DND-41 (cell line): ENCODE data around the gene RSBN1.

Experiments used
- EZH2 ChIP-seq: IDR thresholded peaks from 3 replicates; pipeline ENCODE4 v1.6.1; 2012; ENCODE audit warnings: borderline replicate concordance, low read depth, mild to moderate bottlenecking, moderate library complexity, low read length, inconsistent platforms; ENCODE audit not compliant: severe bottlenecking
- TF ChIP-seq, protein P1 (sequence below): IDR thresholded peaks from 2 replicates; pipeline ENCODE4 v1.5.1; 2012; ENCODE audit warnings: borderline replicate concordance, low read length, moderate library complexity, mild to moderate bottlenecking; ENCODE audit not compliant: poor library complexity, severe bottlenecking; ENCODE audit errors: extremely low read depth

DNA sequence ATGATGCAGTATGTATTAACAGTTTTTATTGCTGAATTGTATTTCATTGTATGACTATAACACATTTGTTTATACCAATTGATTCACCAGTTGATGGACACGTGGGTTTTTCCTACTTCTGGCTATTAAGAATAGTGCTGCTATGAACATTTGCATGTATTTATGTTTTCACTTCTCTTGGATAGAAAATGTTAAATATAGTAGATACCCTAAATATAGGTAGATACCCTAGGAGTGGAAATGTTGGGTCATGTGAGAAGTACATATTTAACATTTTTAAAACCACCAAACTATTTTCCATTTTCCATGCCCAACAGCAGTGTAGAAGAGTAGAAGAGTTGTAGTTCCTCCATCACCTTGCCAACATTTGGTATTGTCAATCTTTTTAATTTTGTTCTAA, 60.8 kb downstream of the RSBN1 start:
- TF ChIP-seq, protein P1, sequence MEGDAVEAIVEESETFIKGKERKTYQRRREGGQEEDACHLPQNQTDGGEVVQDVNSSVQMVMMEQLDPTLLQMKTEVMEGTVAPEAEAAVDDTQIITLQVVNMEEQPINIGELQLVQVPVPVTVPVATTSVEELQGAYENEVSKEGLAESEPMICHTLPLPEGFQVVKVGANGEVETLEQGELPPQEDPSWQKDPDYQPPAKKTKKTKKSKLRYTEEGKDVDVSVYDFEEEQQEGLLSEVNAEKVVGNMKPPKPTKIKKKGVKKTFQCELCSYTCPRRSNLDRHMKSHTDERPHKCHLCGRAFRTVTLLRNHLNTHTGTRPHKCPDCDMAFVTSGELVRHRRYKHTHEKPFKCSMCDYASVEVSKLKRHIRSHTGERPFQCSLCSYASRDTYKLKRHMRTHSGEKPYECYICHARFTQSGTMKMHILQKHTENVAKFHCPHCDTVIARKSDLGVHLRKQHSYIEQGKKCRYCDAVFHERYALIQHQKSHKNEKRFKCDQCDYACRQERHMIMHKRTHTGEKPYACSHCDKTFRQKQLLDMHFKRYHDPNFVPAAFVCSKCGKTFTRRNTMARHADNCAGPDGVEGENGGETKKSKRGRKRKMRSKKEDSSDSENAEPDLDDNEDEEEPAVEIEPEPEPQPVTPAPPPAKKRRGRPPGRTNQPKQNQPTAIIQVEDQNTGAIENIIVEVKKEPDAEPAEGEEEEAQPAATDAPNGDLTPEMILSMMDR: no peak
- TF ChIP-seq EZH2: no peak
